Measurements from ENCODE around the gene MAP1LC3C.
"Not testable (repeated sequence)": the region's sequence is repeated elsewhere in the genome, so short reads cannot be mapped to it uniquely, and the experiment has no call there.

Gene MAP1LC3C

GRCh38 chr1:241994171-241994570 lies 4.7 kb downstream of the MAP1LC3C start:
- TF ChIP-seq CTCF (IDR thresholded peaks at IDR 0.05; ENCODE audit: extremely low read depth, missing control alignments), result no peak
- DNase-seq (ENCODE audit: low spot score), result no peak

- no peak for DNase-seq (ENCODE audit: low spot score)
- TF ChIP-seq CTCF (IDR thresholded peaks at IDR 0.05; ENCODE audit: extremely low read depth, missing control alignments), result no peak
Measured at GRCh38 chr1:241992734-241993133, 6.2 kb downstream of the MAP1LC3C start.

- no peak for DNase-seq (ENCODE audit: low spot score)
- no peak for TF ChIP-seq CTCF (IDR thresholded peaks at IDR 0.05; ENCODE audit: extremely low read depth, missing control alignments)
Measured at GRCh38 chr1:241990040-241990439, 8.9 kb downstream of the MAP1LC3C start.

GRCh38 chr1:241988389-241988930 lies 10.4 kb downstream of the MAP1LC3C start:
- not testable (repeated sequence) for DNase-seq (ENCODE audit: low spot score)

GRCh38 chr1:241985787-241986186 lies 13.1 kb downstream of the MAP1LC3C start:
- peak; percentile 32 for TF ChIP-seq CTCF (IDR thresholded peaks at IDR 0.05; ENCODE audit: extremely low read depth, missing control alignments)
- peak; percentile 59 for DNase-seq (ENCODE audit: low spot score)

- no peak for TF ChIP-seq CTCF (IDR thresholded peaks at IDR 0.05; ENCODE audit: extremely low read depth, missing control alignments)
- DNase-seq (ENCODE audit: low spot score), result no peak
Measured at GRCh38 chr1:241979926-241980325, 19.0 kb downstream of the MAP1LC3C start.

- TF ChIP-seq CTCF (IDR thresholded peaks at IDR 0.05; ENCODE audit: extremely low read depth, missing control alignments), result no peak
- no peak for DNase-seq (ENCODE audit: low spot score)
Measured at GRCh38 chr1:241979071-241979470, 19.8 kb downstream of the MAP1LC3C start.

- no peak for TF ChIP-seq CTCF (IDR thresholded peaks at IDR 0.05; ENCODE audit: extremely low read depth, missing control alignments)
- DNase-seq (ENCODE audit: low spot score), result no peak
Measured at GRCh38 chr1:241976229-241976628, 22.7 kb downstream of the MAP1LC3C start.
